ENCODE measurements around the gene OPTN.
"Not testable (repeated sequence)": the region's sequence is repeated elsewhere in the genome, so short reads cannot be mapped to it uniquely, and the experiment has no call there.

OPTN gene

DNA sequence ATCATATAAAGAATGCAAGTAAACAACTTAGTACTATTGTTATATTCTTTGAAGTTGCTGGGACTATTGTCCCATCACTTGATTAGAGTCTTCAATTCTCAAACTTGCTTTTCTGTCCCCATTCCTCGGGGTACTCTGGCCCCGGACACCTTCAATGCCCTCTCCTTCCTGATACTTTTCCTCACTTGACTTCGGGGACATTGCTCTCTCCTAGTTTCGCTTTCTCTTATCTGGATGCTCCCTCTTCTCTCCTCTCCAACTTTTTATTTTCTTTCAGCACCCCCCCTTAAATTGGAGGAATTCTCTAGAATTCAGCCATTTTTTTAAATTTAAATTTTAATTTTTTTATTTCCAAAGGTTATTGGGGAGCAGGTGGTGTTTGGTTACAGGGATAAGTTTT is 10.6 kb upstream of the OPTN start:
- DNase-seq (ENCODE audit: low spot score): no peak
- no peak for FAIRE-seq

DNA sequence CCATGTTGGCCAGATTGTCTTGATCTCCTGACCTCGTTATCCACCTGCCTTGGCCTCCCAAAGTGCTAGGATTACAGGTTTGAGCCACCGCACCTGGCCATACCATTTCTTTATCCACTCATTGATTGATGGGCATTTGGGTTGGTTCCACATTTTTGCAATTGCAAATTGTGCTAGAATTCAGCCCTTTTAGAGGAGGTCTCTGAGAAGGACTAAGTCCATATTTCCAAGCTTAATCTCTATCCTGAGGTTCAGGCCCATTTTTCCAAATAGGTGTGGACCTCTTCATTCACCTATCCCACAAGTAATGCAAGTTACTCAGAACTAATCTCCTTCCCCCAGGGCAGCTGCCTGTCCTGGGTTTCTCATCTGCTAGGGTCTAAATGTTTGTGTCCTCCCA is 9.7 kb upstream of the OPTN start:
- DNase-seq (ENCODE audit: low spot score) (no peak), FAIRE-seq (no peak)

DNA sequence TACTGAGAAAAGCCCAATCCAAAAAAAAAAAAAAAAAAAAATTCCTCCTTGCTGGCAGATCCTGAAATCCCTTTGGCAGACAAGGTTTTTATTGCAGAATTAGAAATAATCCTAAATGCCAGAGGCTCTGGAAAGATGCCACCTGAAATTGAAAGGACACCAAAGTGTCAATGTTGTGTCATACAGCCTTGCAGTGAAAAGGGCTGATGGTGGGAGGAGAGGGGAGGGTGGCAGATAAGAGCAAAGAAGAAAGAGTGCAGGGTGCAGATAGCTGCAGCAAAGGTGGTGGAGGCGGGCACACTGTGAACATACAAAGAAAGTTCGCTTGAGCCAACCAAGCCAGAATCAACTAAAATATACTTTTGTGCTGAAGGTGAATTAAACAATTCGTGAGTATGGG is 8.2 kb upstream of the OPTN start:
- FAIRE-seq: no peak
- no peak for DNase-seq (ENCODE audit: low spot score)

DNA sequence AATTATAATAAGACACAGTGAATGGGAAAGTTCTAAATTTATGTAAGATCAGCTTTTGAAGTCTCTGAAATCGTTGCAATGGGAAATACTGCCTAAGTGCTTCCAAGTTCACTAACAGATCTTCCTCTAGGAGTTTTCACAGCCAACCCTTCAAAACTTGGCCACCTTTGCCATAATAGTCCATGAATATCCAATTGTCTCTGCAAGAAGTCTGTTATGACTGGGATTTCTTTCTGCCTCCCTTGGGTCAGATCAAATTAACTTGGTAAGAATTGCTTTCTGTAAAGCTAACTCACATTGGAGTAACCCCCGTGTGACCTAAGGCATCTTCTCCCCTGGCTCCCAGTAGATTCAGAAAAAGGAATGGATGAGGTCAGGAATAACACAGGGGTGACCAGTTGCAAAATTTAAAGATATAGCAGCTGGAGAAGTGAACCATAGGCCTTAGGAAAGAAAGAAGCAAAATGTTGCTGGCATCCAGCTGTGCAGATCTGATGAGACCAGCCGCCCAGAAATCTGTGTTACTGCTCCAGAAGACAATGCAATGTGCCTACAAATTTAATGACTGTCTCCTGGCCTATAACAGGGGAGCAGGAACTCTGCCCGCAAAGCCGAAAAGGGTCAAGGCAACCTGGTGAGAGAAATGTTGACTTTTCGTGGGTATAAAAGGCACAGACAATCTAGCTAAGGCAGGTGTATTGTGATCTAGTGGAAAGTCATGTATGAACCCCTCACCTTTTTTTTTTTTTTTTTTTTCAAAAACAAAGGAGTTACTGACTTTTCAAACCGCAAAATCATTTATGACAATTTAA is 7.5 kb upstream of the OPTN start:
- DNase-seq (ENCODE audit: low spot score): no peak
- no peak for FAIRE-seq

DNA sequence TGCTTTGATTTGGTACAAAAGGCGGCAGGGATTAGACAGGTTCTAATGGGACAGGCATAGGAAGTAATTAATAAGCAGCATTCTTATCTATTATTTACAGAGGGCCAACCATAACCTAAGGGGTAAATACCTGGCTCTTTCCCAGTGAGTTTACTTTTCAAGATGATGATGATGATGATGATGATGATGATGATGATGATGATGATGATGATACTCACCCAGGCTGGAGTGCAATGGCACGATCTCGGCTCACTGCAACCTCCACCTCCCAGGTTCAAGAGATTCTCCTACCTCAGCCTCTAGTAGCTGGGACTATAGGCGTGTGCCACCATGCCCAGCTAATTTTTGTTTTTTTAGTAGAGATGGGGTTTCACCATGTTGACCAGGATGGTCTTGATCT is 5.9 kb upstream of the OPTN start:
- not testable (repeated sequence) for FAIRE-seq; DNase-seq (ENCODE audit: low spot score)

DNA sequence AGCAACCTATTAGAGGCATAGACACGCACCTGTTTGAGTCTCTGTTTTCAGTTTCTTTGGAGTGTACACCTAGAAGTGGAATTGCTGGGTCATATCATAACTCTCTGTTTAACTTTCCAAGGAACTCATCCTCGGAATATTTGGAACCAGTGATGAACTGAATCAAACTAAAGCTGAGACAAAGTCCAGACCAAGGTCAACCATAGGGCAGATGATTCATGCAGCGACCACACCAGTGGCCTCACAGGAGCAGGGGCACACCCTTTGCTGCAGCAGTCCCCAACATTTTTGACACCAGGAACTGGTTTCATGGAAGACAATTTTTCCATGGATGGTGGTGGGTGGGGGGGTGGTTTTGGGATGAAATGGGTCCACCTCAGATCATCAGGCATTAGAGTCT is 4.9 kb upstream of the OPTN start:
- DNase-seq (ENCODE audit: low spot score): no peak
- no peak for FAIRE-seq

DNA sequence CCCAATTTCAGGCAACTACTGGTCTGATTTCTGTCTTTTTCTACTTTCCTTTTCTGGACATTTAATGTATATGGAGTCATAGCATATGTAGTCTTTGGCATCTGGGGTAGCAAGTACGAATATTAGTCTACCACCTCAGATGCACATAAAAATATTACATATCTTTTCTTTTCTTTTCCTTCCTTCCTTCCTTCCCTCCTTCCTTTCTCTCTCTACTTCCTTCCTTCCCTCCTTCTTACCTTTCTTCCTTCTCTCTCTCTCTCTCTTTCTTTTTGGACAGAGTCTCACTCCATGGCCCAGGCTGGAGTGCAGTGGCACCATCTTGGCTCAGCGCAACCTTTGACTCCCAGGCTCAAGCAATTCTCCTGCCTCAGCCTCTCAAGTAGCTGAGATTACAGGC is 4.0 kb upstream of the OPTN start:
- FAIRE-seq (no peak), DNase-seq (ENCODE audit: low spot score) (no peak)

DNA sequence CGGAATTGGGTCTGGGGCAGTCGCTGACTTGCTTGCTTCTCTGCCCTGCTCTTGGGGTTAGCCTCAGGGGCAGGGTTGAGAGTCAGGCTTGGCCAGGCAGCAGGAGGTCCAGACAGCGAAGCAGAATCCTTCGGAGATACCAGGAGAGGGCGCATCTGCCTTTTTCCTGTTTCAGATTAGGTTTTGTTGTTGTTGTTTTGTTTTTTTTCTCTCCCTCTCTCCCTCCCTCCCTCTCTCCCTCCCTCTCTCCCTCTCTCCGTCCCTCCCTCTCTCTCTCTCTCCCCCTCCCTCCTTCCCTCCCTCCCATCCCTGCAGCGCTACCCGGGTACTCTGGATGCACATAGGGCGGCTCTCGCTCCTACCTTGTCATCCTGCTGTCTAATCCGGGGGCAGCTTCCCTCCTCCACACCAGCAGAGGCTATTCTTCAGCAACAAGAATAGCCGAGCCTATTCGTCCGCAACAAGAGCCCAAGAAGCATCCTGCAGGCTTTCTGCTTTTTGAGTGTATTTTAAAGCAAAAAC is 758 bp upstream of the OPTN start:
- FAIRE-seq: peak; percentile 27

DNA sequence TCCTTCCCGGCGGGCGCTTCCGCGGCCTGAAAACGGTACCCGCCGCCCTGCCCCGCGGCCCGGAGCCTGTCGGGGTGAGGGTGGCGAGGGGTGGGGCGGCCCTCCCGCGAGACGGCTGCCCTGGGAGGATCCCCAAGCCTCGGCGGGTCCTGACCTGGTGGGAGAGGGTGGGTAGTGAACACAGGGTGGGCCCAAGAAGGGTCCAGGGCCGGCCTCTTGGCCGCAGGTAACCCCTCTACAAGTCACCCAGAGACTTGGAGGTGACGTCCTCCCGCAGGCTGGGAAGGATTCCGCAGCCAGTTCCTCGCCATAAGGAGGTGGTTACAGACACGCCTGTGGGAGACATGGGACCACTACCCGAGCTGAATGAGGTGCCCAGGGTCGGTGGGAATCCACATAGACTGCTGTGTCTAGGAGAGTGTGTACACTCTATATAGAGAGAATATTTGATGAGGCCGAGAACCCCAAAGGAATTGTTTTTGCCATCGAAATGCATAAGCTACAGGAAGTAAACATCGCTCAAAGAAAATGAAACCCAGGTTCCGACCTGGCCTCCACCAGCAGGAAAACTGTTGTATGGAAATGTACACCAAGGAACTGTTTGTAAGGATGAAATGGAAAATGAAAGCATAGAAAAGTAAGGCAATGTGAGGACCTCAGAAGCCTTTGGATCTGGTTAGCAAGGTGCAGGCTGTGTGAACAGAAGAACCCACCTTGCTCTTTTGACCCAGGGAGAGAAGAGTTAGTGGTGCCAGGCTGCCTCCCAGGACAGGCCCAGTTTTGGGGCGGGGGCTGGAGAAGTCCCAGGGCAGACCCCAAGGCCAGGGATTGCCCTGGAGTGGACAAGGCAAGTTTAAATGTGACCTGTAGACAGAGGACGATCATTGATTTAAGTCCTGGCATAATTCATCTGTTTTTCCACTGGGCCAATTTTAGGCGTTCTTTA is 659 bp downstream of the OPTN start:
- peak; percentile 37 for FAIRE-seq
- peak; percentile 39 for DNase-seq (ENCODE audit: low spot score)

More for the DNA sequence above, 758 bp upstream of the OPTN start:
- DNase-seq (ENCODE audit: low spot score): peak; percentile 82

DNA sequence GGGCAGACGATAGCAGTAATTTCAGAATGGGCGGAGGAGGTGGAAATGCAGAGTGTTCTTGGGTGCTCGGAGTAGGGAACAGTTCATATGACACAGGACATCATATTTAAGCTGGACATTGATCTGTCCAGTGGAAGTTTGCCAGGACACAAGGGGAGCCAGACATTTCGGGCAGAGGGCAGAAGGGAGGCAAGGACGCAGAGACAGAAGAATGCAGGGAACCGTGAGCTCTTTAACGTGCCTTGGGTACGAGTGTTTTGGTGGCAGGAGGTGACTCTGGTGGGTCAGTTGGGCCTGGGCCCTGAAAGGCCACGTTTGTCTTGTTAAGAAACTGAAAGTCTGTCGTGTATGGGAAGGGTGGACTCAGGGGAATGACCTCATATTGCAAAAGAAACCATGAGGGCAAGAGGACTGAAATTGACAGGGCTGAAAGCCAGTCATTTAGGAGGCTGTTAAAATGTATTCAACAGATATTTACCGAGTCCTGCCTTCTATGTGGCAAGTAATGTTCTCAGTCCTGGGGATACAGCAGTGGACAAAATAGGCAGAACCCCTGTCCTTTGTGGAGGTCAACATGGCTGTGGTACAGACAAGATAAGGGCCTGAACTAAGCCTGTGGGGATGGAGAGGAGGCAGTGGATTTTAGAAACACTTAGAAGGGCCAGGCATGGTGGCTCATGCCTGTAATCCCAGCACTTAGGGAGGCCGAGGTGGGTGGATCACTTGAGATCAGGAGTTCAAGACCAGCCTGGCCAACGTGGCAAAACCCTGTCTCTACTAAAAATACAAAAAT is 2.2 kb downstream of the OPTN start:
- DNase-seq (ENCODE audit: low spot score) (no peak), FAIRE-seq (no peak)

DNA sequence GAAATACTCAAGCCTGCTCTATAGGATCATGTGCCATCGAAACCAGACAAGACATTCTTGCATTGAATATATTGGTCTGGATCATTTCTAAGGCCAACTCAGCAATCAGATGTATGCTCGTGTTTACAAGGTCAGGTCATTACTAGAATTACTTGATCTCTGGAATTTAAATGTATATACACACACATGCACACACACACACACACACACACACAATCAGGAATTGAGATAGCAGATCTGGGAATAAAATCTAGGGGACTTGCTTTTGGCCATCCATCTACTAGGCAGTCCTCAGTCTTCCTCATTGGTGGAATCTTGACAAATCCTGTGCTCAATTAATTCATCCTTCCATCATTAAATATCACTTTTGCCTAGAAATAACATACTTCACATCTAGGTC is 3.6 kb downstream of the OPTN start:
- no peak for DNase-seq (ENCODE audit: low spot score)
- no peak for FAIRE-seq

DNA sequence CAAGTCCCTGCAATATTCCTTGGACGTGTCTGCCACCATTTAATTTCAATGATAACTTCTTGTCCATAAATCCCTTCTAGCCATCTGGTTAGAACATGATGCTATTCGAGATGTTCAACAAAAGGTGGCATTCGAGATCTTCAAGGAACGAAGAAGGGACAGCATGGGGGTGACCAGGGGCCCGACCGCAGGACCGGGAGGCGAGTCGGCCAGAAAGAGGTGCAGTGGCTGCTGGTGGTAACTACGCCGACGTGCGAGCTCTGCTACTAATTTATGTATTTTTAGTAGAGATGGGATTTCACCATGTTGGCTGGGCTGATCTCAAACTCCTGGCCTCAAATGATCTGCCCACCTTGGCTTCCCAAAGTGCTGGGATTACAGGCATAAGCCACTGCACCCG is 4.7 kb downstream of the OPTN start:
- FAIRE-seq (no peak), DNase-seq (ENCODE audit: low spot score) (no peak)

DNA sequence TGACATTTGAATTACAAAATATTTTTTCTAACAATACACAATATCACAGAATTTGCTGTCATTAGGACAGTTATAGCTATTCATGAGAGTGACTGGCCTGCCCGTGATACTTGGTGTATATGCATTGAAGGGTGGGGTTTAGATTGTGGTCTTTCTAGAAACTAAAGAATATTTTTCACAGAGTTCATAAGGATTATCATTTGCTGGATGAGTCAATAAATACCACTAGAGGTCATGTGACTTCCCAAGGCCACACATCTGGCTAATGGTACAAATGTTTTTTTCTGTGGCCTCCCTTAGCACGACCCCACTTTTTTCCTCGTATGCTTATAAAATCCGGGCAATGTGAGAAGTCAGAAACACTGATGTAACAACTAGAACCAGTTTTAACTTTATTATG is 5.2 kb downstream of the OPTN start:
- DNase-seq (ENCODE audit: low spot score): no peak
- no peak for FAIRE-seq

DNA sequence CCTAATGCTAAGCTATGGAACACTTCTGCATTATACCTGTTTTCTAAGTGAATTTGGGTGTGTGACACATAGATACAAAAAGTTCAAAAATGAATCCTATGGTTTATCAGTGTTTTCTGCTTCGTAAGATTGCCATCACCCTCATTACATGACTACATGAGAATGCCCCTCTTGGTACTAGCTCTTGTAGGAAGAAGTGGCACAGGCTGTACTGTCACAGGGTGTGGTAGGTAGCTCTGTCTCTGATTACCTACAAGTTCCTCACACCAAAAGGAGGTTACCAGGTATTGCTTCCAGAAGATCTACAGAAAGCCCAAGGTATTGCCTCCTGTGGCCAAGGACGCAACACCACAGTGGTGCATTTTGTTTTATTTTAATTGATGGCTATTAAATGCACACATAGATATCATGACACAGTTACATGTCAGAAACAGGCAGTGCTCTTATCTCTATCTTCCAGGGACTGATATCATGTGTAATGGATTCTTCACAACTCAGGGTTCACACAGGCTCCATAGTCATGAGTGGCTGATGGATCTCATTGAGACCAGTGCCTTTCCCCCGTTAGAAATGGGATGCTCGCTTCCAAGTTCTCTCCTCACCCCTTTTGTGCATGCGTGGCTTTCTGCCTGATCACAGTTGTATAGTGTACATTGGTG is 6.6 kb downstream of the OPTN start:
- no peak for FAIRE-seq

DNA sequence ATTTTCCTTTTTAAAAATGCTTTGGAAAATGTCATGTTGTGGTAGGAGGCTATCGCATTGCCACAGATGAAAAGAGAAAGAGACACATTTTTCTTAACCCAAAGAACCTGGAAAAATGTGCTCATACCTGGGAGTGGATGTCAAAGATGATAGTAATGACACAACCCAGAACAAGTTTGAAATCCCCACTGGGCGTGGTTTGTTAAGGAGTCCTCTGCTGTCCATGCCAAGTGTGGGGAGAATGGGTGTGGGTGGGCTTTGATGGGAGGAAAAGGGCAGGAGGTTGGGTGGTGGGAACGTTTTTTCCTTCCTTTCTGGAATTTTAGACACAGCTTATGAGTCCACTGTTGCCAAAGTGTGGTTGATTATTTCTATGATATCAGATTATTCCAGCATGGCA is 10.9 kb downstream of the OPTN start:
- no peak for FAIRE-seq

More for the DNA sequence above, 6.6 kb downstream of the OPTN start:
- no peak for DNase-seq (ENCODE audit: low spot score)

DNA sequence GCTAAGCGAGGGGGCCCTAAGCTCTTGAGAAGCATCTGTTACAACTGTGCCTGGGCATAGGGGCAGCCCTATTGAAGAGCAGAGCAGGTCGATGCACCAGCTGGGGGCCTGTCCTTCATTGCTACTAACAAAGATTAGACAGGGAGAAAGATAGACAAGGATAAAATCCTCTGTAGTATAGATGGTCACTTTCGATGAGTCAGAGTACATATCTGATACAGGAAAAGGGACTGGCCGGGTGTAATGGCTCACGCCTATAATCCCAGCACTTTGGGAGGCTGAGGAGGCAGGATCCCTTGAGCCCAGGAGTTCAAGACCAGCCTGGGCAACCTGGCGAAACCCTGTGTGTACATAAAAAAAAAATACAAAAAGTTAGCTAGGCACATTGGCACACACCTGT is 13.6 kb downstream of the OPTN start:
- DNase-seq (ENCODE audit: low spot score) (no peak), FAIRE-seq (no peak)

More for the DNA sequence above, 10.9 kb downstream of the OPTN start:
- DNase-seq (ENCODE audit: low spot score): no peak

DNA sequence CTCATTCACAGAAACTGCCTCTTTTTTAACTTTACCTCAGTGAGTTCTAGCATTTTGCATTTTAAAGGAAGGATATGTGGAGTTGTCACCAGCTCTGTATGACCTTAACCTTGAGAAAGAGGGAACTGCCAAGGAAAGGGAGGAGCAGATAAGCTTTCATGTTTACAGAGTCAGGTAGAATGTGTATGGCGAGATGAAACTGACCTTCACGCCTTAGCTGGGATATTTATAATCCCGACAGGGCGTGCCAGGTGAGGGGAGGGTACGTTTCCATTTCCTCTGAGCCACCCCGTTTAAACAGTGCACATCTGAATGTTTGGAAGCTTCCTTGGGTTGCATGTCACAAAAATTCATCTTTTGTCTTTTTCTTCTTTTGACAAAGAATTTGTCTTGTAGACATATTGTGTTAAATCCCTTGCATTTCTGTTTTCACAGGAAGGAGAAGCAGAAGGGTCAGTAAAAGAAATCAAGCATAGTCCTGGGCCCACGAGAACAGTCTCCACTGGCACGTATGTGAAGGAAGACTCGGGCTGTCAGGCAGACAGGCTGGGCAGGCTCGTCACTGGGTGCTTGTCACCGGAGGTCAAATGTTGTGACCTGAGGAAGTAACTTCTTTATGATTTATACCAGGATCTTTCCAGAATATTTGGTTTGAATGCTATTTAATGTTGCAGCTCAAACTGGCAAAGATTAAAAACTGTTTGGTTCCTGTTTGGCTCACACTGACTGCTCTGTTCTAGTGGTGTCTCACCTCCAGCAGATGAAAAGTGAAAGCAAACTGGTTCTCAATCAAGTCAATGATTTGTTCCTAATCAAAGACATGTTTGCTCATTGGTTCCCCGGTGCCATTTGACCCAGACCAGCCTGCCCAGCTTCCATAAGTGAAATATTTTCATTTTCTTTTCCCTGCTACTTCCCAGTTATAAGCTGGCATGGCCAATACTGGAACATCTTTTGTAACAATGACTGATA is 16.2 kb downstream of the OPTN start:
- FAIRE-seq (no peak), DNase-seq (ENCODE audit: low spot score) (no peak)

DNA sequence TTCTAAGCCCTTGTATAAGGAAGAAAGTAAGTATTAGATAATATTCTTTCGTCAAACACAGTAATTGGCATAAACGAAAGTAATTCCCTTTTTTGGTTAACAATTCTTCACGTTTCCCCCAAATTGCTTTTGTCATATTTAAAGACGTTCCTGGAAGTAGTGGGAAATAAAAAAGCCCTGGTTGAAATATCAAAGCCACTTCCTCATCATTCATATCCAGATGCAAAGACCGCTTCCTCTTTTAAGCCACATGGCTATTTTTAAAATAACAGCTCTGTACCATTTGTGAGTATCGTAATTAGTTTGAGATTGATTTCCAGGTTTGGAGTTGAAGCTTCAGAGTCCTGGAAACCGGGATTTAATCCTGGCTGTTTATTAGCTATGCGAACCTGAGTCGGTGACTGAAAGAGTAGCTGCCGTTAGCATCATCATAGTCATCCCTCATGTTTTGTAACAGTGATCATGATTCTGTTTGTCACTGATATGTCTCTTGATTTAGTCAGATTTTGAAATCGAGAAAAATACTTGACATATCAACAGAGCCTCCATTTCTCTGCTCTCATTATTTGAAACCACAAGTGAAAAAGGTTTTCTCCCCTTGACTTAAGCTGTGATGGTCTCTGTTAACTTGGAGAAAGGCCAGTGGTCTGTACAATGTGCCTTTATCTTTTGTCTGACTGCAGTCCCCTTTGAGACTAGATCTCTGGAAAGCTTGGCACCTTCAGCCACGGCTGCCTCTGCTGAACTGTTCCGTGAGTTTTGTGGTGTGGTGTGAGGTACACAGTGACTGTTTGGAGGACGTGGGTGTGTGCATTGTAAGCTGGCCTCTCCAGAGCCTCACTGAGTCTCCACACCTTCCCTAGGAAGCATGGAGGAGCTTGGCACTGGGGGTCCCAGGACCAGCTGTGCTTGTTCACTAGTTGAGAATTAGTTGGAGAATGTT is 18.1 kb downstream of the OPTN start:
- no peak for DNase-seq (ENCODE audit: low spot score)
- no peak for FAIRE-seq

Measured in urothelium cell line (cell line).